H1 (cell line): Measurements from ENCODE around the gene CHRDL2. TPM values are rescaled to one million over a fixed set of nuclear protein-coding genes. Genes with fewer than 3 reads are reported as not detected.

Experiments
- BCL11A ChIP-seq, 2 experiments: IDR thresholded peaks; one replicate each; pipeline ENCODE4 v1.6.1; 2011; ENCODE audit warnings: low read depth in 2 of 2, low read length in 2 of 2, mild to moderate bottlenecking in 2 of 2
- PHF8 ChIP-seq: fragments of 200-600 bp; sonication (generic); conservative IDR thresholded peaks from 2 replicates; pipeline ENCODE4 v1.7.1; 2012; ENCODE audit warnings: low read depth, mild to moderate bottlenecking, inconsistent platforms, low read length, moderate library complexity
- POLR2A ChIP-seq, 2 experiments: IDR thresholded peaks; 1 replicate in 1 of 2; 2 replicates in 1 of 2; pipeline ENCODE4 v1.6.1; 2011; ENCODE audit warnings: low read depth in 2 of 2, low read length in 2 of 2, mild to moderate bottlenecking in 2 of 2; ENCODE audit errors: control extremely low read depth in 1 of 2
- RXRA ChIP-seq: IDR thresholded peaks from 2 replicates; pipeline ENCODE4 v1.6.1; 2011; ENCODE audit warnings: low read depth, mild to moderate bottlenecking, low read length, moderate library complexity; ENCODE audit not compliant: insufficient read depth
- SP4 ChIP-seq: IDR thresholded peaks from 2 replicates; pipeline ENCODE4 v1.6.1; 2012; ENCODE audit warnings: low read length, inconsistent platforms
- TAF1 ChIP-seq: IDR thresholded peaks from 2 replicates; pipeline ENCODE4 v1.6.1; 2011; ENCODE audit warnings: mild to moderate bottlenecking, low read depth, low read length
- TCF12 ChIP-seq: IDR thresholded peaks from 2 replicates; pipeline ENCODE4 v1.6.1; 2011; ENCODE audit warnings: low read depth, mild to moderate bottlenecking, low read length
- TEAD4 ChIP-seq: IDR thresholded peaks from 2 replicates; pipeline ENCODE4 v1.6.1; 2012; ENCODE audit warnings: low read depth, low read length, inconsistent platforms, mixed read lengths
- polyA plus RNA-seq, 7 experiments: library from polyadenylated mRNA; depleted of rRNA in 3 of 7; stranded (reverse) in 5 of 7; unstranded in 2 of 7; fragments of >200 nt in 5 of 7; fragments of 200-250 nt in 2 of 7; gene quantifications; 1 replicate in 5 of 7; 2 replicates in 1 of 7; 4 replicates in 1 of 7; pipeline versions ENCODE4 v1.2.1 to v1.2.3, GENCODE V29; 2011 to 2013; ENCODE audit warnings: missing spikeins in 2 of 7, mixed read lengths in 2 of 7
- total RNA-seq: library from RNA; stranded (reverse); fragmentation: NEBNext Ultra II Directional; extraction: Animal tissue kit (Norgen Biotek cat#: 25700); gene quantifications from 2 replicates; pipeline ENCODE4 v1.2.1, GENCODE V29; 2021

Gene CHRDL2
- total and polyA plus RNA-seq, 2 of the 8 experiments (the other 6 are each of a cell fraction or from before 2014, with no cell fraction given): 0.26 to 0.48 TPM

DNA sequence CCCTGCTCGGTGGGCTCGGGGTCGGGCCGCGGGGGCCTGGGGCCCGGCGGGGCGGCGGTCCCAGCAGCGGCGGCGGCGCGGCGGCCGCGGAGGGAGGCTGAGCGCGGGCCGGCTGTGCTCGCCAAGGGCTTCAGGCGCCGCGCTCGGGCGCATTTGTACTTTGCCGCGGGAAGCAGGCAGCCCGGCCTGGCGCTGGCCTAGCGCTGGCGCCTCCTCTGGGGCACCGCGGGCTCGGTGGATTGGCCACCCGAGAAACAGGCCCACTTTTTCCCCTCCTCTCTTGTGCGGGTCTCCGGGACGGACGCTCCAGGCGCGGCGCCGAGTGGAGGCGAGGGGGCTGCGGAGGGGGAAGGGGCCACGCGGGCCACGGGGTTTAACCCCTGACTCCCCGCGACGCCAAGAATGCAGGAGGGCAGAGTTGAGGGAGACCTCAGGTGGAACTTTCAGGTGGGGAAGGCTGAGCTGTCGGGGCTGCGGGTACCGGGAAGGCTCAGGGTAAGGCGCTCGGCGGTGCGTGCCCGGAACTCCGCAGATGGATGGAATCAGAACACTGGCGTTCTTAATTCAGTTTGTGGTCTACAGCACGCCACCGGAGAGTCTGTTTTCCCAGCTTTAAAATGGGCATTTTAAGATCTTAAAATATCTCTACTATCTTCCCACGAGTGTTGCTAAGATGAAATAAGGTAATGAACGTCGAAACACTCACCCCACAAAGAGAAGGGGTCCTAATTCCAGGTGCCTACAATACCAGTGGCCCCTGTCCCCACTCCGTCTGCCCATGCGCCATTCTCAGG is at the start of gene CHRDL2 (continued):
- no peak for TF ChIP-seq BCL11A (IDR thresholded peaks at IDR 0.05; ENCODE audit: low read depth in 2 of 2, low read length in 2 of 2)
- no peak for TF ChIP-seq POLR2A (IDR thresholded peaks at IDR 0.05; ENCODE audit: control extremely low read depth in 1 of 2, low read depth in 2 of 2, low read length in 2 of 2)
- TF ChIP-seq TEAD4: 0 out of 2 replicates have a peak, but pooled peaks have one; percentile 33
- TF ChIP-seq TCF12: no peak
- TF ChIP-seq RXRA: no peak
- TF ChIP-seq PHF8: no peak
- no peak for TF ChIP-seq SP4
- no peak for TF ChIP-seq TAF1
